CD14-positive monocyte (primary cell): Measurements from ENCODE around the gene MTX1. TPM values are rescaled to one million over a fixed set of nuclear protein-coding genes. Genes with fewer than 3 reads are reported as not detected.
"Not testable (repeated sequence)": the region's sequence is repeated elsewhere in the genome, so short reads cannot be mapped to it uniquely, and the experiment has no call there.

Experiments
- DNase-seq, 3 donors: peaks; one replicate each; pipeline ENCODE4 v3.0.0-alpha.2; 2011 to 2022
- H2AFZ ChIP-seq: 2 replicates; pipeline ENCODE4 v1.6.0; 2012; ENCODE audit warnings: mild to moderate bottlenecking, low read depth, low read length, inconsistent platforms; ENCODE audit not compliant: insufficient read depth, poor library complexity, severe bottlenecking
- H3K27ac ChIP-seq, 2 donors: 1 replicate in 1 of 2; 2 replicates in 1 of 2; pipeline ENCODE4 v1.5.1; 2012 to 2013; ENCODE audit warnings: low read length in 2 of 2, control low read depth in 1 of 2, inconsistent platforms in 1 of 2, low read depth in 1 of 2, mild to moderate bottlenecking in 1 of 2
- H3K27me3 ChIP-seq, 2 donors: one replicate each; pipeline versions ENCODE4 v1.6.0 to v1.6.1; 2011 to 2013; ENCODE audit warnings: low read length in 2 of 2; ENCODE audit not compliant: control insufficient read depth in 2 of 2, insufficient read depth in 2 of 2
- H3K36me3 ChIP-seq, 2 donors: replicated peaks in 1 of 2; 1 replicate in 1 of 2; 2 replicates in 1 of 2; pipeline versions ENCODE4 v1.5.1 to v1.6.1; 2012 to 2013; ENCODE audit warnings: low read length in 2 of 2, control low read depth in 1 of 2, inconsistent platforms in 1 of 2, mild to moderate bottlenecking in 1 of 2; ENCODE audit not compliant: insufficient read depth in 2 of 2, control insufficient read depth in 1 of 2
- H3K4me1 ChIP-seq, 2 donors: 1 replicate in 1 of 2; 2 replicates in 1 of 2; pipeline versions ENCODE4 v1.5.1 to v1.6.1; 2012 to 2013; ENCODE audit warnings: low read length in 2 of 2, control low read depth in 1 of 2, inconsistent platforms in 1 of 2, mild to moderate bottlenecking in 1 of 2, moderate library complexity in 1 of 2; ENCODE audit not compliant: insufficient read depth in 2 of 2, control insufficient read depth in 1 of 2
- H3K4me2 ChIP-seq: replicated peaks from 2 replicates; pipeline ENCODE3; 2012; ENCODE audit warnings: low read length, moderate library complexity, mild to moderate bottlenecking; ENCODE audit not compliant: poor library complexity, severe bottlenecking; ENCODE audit errors: extremely low read depth
- H3K4me3 ChIP-seq, 3 experiments: fragments of 200-600 bp in 1 of 3; sonication (generic) in 1 of 3; replicated peaks in 1 of 3; 1 replicate in 2 of 3; 2 replicates in 1 of 3; pipeline ENCODE4 v1.5.1; 2011 to 2013; ENCODE audit warnings: low read length in 3 of 3, mild to moderate bottlenecking in 3 of 3, control low read depth in 2 of 3, low read depth in 2 of 3, inconsistent platforms in 1 of 3, moderate library complexity in 1 of 3
- H3K79me2 ChIP-seq: 2 replicates; pipeline ENCODE4 v1.6.0; 2012; ENCODE audit warnings: mild to moderate bottlenecking, control low read depth, inconsistent platforms, low read length, moderate library complexity; ENCODE audit not compliant: insufficient read depth
- H3K9ac ChIP-seq: 2 replicates; pipeline ENCODE4 v1.6.0; 2017; ENCODE audit warnings: low read length, mild to moderate bottlenecking; ENCODE audit not compliant: insufficient read depth, poor library complexity, severe bottlenecking
- H3K9me3 ChIP-seq, 2 donors: replicated peaks in 1 of 2; 1 replicate in 1 of 2; 2 replicates in 1 of 2; pipeline versions ENCODE4 v1.5.1 to v1.6.1; 2012 to 2013; ENCODE audit warnings: low read length in 2 of 2, control low read depth in 1 of 2; ENCODE audit not compliant: control insufficient read depth in 1 of 2, insufficient read depth in 1 of 2
- H4K20me1 ChIP-seq: 2 replicates; pipeline ENCODE4 v1.6.0; 2012; ENCODE audit warnings: mild to moderate bottlenecking, low read length, control low read depth, moderate library complexity; ENCODE audit not compliant: insufficient read depth
- H3K27ac Mint-ChIP-seq, 7 donors: one replicate each; pipeline ENCODE4 v1.8.0; 2020; ENCODE audit warnings: mild to moderate bottlenecking in 7 of 7, mixed read lengths in 7 of 7, moderate library complexity in 6 of 7, inconsistent platforms in 2 of 7
- H3K27me3 Mint-ChIP-seq, 3 donors: one replicate each; pipeline ENCODE4 v1.8.0; 2021 to 2022; ENCODE audit warnings: low read depth in 3 of 3, mild to moderate bottlenecking in 3 of 3, mixed read lengths in 3 of 3, moderate library complexity in 3 of 3, inconsistent platforms in 1 of 3
- H3K36me3 Mint-ChIP-seq, 2 donors: one replicate each; pipeline ENCODE4 v1.8.0; 2020; ENCODE audit warnings: mixed read lengths in 2 of 2, inconsistent platforms in 1 of 2, mild to moderate bottlenecking in 1 of 2
- H3K4me1 Mint-ChIP-seq: one replicate; pipeline ENCODE4 v1.8.0; 2020; ENCODE audit warnings: mild to moderate bottlenecking, mixed read lengths
- H3K4me3 Mint-ChIP-seq, 2 donors: one replicate each; pipeline ENCODE4 v1.8.0; 2020; ENCODE audit warnings: mild to moderate bottlenecking in 2 of 2, mixed read lengths in 2 of 2, moderate library complexity in 1 of 2
- H3K9me3 Mint-ChIP-seq, 7 donors: one replicate each; pipeline ENCODE4 v1.8.0; 2020 to 2022; ENCODE audit warnings: mixed read lengths in 7 of 7, mild to moderate bottlenecking in 6 of 7, moderate library complexity in 6 of 7, inconsistent platforms in 2 of 7
- CTCF ChIP-seq: fragments of 200-600 bp; IDR thresholded peaks from one replicate; pipeline ENCODE4 v1.8.0; 2022; ENCODE audit warnings: antibody characterized with exemption, mild to moderate bottlenecking
- WGBS: methylation state at CpG from one replicate; pipeline ENCODE4 v1.1.5; 2013; ENCODE audit warnings: missing lambda C conversion rate; ENCODE audit not compliant: insufficient coverage; 5-methylcytosine and 5-hydroxymethylcytosine counted together
- intact Hi-C, 2 donors: fragments of 100-400 bp; cut with micrococcal nuclease; formaldehyde crosslinking; loops; one replicate each; pipeline versions ENCODE4 v1.15.0 to v1.15.1; 2023
- polyA plus RNA-seq, 3 donors: library from polyadenylated mRNA; depleted of rRNA in 1 of 3; unstranded in 2 of 3; stranded (reverse) in 1 of 3; fragments of 300-500 nt in 2 of 3; fragments of >200 nt in 1 of 3; fragmentation: Illumina TruSeq in 2 of 3; gene quantifications; 1 replicate in 2 of 3; 2 replicates in 1 of 3; pipeline ENCODE4 v1.2.3, GENCODE V29; 2012 to 2021

The MTX1 gene
- polyA plus RNA-seq, 3 donors: 79.7 to 101 (median 86.0) TPM

- Histone ChIP-seq H2AFZ (peak overlapping the region; percentile 70), H3K27ac (no peak overlapping the region), H3K79me2 (peaks cover 13% of the 10 kb centered on the region), H3K9ac (no peak overlapping the region), H3K4me3 (no peak overlapping the region), H4K20me1 (no peaks in the 10 kb centered on the region), H3K36me3 (peaks cover 14 to 19% of the 10 kb centered on the region in 2 donors), H3K9me3 (no peaks in the 10 kb centered on the region), H3K27me3 (peaks cover 0 to 15% of the 10 kb centered on the region in 2 donors), H3K4me2 (peak overlapping the region; percentile 24), H3K4me1 (peaks cover 22% of the 10 kb centered on the region in 2 donors)
- WGBS: 0% methylated on average over 17 of the region's 28 CpGs
- peak overlapping the region in 1 of 2 donors; percentile 62 for H3K4me3 Mint-ChIP-seq
- peaks cover 24% of the 10 kb centered on the region for H3K4me1 Mint-ChIP-seq
- H3K27me3 Mint-ChIP-seq: peaks cover 16 to 23% (median 22%) of the 10 kb centered on the region in 3 donors
- H3K9me3 Mint-ChIP-seq: peaks cover 0 to 11% (median 6%) of the 10 kb centered on the region in 7 donors
- peak; percentile 80 to 85 (median 84) for DNase-seq
- peaks cover 19 to 30% of the 10 kb centered on the region in 2 donors for H3K36me3 Mint-ChIP-seq
- H3K27ac Mint-ChIP-seq: peak overlapping the region in 2 of 7 donors; percentile 40 to 80
- intact Hi-C loops: loop anchor here (1.0 to 5.0 kb wide), 3 partner anchors 40 to 76 kb away; partner anchors contain the start of gene EFNA1 (in 1 of the 2)
- TF ChIP-seq CTCF: peak; percentile 88
Observed at GRCh38 chr1:155167166-155168104, 41.1 kb upstream of the MTX1 start.

DNA sequence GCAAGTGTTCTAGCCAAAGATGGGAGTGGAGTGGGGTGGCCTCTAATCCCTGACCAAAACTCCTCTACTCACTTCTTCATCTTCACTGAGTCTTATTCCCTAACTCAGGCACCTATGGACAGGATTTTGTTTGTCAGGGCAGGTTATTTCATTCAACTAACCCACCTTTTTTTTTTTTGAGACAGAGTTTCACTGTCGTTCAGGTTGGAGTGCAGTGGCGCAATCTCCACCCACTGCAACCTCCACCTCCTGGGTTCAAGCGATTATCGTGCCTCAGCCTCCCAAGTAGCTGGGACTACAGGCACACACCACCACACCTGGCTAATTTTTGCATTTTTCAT, 40.4 kb upstream of the MTX1 start:
- intact Hi-C loops: loop anchor here in 1 of 2 donors (5.0 kb wide), 1 partner anchor 41 kb away; the partner anchor contains the start of gene EFNA1
- peaks cover 19% of the 10 kb centered on the region for H3K79me2 ChIP-seq
- H3K9ac ChIP-seq, H3K9me3 ChIP-seq, H3K4me3 ChIP-seq, H3K4me2 ChIP-seq, H3K27ac Mint-ChIP-seq, H3K27ac ChIP-seq, H4K20me1 ChIP-seq, H3K4me3 Mint-ChIP-seq, DNase-seq, H2AFZ ChIP-seq: not testable (repeated sequence)
- peaks cover 14 to 19% of the 10 kb centered on the region in 2 donors for H3K36me3 ChIP-seq
- peaks cover 0 to 11% (median 6%) of the 10 kb centered on the region in 7 donors for H3K9me3 Mint-ChIP-seq
- peaks cover 16 to 23% (median 22%) of the 10 kb centered on the region in 3 donors for H3K27me3 Mint-ChIP-seq
- peaks cover 26% of the 10 kb centered on the region for H3K4me1 Mint-ChIP-seq
- 33% methylated on average over 4 of the region's 4 CpGs for WGBS
- H3K36me3 Mint-ChIP-seq: peaks cover 19 to 30% of the 10 kb centered on the region in 2 donors
- peaks cover 0 to 15% of the 10 kb centered on the region in 2 donors for H3K27me3 ChIP-seq
- TF ChIP-seq CTCF: peak; percentile 14
- H3K4me1 ChIP-seq: peaks cover 25 to 26% of the 10 kb centered on the region in 2 donors
